Measurements from ENCODE around the gene DNAJB11. TPM values are rescaled to one million over a fixed set of nuclear protein-coding genes. Genes with fewer than 3 reads are reported as not detected.
"Not testable (repeated sequence)": the region's sequence is repeated elsewhere in the genome, so short reads cannot be mapped to it uniquely, and the experiment has no call there.

DNAJB11 gene
- total RNA-seq, 1 donor from 2014 or later = 71.2 TPM

DNA sequence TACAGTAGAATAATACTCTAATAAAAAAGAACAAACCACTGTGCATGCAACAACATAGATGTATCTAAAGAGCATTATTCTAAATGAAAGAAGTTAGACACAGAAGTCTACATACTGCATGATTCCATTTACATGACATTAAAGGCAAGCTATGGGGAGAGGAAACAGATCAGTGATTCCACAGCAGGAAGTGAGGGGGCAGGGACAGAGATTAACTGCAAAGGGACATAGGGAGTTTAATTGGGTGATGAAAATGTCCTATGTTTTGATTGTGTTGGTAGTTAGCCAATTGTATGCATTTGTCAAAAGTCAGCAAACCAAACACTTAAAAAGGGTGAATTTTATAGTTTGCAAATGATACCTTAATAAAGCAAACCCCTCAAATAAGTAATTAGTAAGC lies 40.1 kb upstream of the DNAJB11 start:
- no peak overlapping the region for H3K27ac Mint-ChIP-seq (ENCODE audit: unreplicated experiment)
- H3K9me3 Mint-ChIP-seq (ENCODE audit: unreplicated experiment) = no peaks in the 10 kb centered on the region
- peaks cover 8% of the 10 kb centered on the region for H3K27me3 Mint-ChIP-seq (ENCODE audit: unreplicated experiment)
- H3K4me3 Mint-ChIP-seq (ENCODE audit: unreplicated experiment) = no peak overlapping the region
- no peak for DNase-seq (ENCODE audit: low spot score)
- no peak for TF ChIP-seq CTCF (IDR thresholded peaks at IDR 0.05; ENCODE audit: unreplicated experiment)
- peaks cover 18% of the 10 kb centered on the region for H3K4me1 Mint-ChIP-seq (ENCODE audit: unreplicated experiment)
- H3K36me3 Mint-ChIP-seq (ENCODE audit: low read depth, unreplicated experiment) = no peaks in the 10 kb centered on the region

DNA sequence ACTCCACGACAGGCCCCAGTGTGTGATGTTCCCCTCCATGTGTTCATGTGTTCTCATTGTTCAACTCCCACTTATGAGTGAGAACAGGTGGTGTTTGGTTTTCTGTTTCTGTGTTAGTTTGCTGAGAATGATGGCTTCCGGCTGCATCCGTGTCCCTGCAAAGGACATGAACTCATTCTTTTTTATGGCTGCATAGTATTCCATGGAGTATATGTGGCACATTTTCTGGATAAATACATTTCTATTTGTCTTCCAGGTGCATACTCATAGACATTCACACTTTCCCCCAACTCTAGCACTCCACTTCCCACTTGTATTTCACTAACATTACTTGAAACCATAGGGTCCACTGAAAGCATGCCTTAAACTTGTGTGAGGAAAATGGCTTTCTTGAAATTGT lies 38.8 kb upstream of the DNAJB11 start:
- not testable (repeated sequence) for H3K9me3 Mint-ChIP-seq (ENCODE audit: unreplicated experiment); DNase-seq (ENCODE audit: low spot score); H3K27ac Mint-ChIP-seq (ENCODE audit: unreplicated experiment); H3K36me3 Mint-ChIP-seq (ENCODE audit: low read depth, unreplicated experiment); H3K4me3 Mint-ChIP-seq (ENCODE audit: unreplicated experiment); H3K27me3 Mint-ChIP-seq (ENCODE audit: unreplicated experiment)
- peaks cover 18% of the 10 kb centered on the region for H3K4me1 Mint-ChIP-seq (ENCODE audit: unreplicated experiment)

GRCh38 chr3:186532598-186533072 lies 37.9 kb upstream of the DNAJB11 start:
- Mint-ChIP-seq H3K9me3 (ENCODE audit: unreplicated experiment) (no peaks in the 10 kb centered on the region), H3K36me3 (ENCODE audit: low read depth, unreplicated experiment) (no peaks in the 10 kb centered on the region), H3K4me1 (ENCODE audit: unreplicated experiment) (peaks cover 18% of the 10 kb centered on the region), H3K4me3 (ENCODE audit: unreplicated experiment) (no peak overlapping the region), H3K27me3 (ENCODE audit: unreplicated experiment) (peaks cover 5% of the 10 kb centered on the region), H3K27ac (ENCODE audit: unreplicated experiment) (peak overlapping the region; percentile 26)
- no peak for DNase-seq (ENCODE audit: low spot score)
- TF ChIP-seq CTCF (IDR thresholded peaks at IDR 0.05; ENCODE audit: unreplicated experiment) = no peak

DNA sequence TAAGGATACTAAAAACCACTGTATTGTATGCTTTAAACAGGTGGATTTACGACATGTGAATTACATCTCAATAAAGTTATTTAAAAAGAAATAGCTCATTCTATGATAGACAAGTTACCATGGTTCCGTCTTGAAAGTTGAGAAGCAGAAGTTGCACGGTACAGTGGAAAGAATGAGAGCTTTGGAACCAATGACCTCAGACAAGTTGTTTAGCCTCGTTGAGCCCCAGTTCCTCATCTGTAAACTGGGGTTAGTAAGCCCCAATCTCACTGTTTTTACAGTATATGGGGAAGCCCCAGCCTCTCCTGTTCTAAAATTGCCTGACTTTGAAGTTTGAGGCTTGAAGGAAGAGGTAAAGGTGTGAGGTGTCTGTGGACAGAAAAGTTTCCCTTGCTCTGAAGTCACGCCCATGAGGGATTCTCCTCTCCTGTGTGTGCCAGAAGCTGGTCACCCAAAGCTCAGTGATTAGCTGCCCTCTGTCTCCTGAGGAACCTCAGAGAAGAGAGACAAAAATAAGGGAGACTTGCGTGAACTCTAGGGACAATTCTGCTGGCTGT lies 36.3 kb upstream of the DNAJB11 start:
- Mint-ChIP-seq H3K4me1 (ENCODE audit: unreplicated experiment) (peaks cover 12% of the 10 kb centered on the region), H3K36me3 (ENCODE audit: low read depth, unreplicated experiment) (no peaks in the 10 kb centered on the region), H3K4me3 (ENCODE audit: unreplicated experiment) (no peak overlapping the region), H3K27ac (ENCODE audit: unreplicated experiment) (no peak overlapping the region), H3K9me3 (ENCODE audit: unreplicated experiment) (no peaks in the 10 kb centered on the region), H3K27me3 (ENCODE audit: unreplicated experiment) (no peaks in the 10 kb centered on the region)
- TF ChIP-seq CTCF (IDR thresholded peaks at IDR 0.05; ENCODE audit: unreplicated experiment) = no peak
- DNase-seq (ENCODE audit: low spot score) = no peak

DNA sequence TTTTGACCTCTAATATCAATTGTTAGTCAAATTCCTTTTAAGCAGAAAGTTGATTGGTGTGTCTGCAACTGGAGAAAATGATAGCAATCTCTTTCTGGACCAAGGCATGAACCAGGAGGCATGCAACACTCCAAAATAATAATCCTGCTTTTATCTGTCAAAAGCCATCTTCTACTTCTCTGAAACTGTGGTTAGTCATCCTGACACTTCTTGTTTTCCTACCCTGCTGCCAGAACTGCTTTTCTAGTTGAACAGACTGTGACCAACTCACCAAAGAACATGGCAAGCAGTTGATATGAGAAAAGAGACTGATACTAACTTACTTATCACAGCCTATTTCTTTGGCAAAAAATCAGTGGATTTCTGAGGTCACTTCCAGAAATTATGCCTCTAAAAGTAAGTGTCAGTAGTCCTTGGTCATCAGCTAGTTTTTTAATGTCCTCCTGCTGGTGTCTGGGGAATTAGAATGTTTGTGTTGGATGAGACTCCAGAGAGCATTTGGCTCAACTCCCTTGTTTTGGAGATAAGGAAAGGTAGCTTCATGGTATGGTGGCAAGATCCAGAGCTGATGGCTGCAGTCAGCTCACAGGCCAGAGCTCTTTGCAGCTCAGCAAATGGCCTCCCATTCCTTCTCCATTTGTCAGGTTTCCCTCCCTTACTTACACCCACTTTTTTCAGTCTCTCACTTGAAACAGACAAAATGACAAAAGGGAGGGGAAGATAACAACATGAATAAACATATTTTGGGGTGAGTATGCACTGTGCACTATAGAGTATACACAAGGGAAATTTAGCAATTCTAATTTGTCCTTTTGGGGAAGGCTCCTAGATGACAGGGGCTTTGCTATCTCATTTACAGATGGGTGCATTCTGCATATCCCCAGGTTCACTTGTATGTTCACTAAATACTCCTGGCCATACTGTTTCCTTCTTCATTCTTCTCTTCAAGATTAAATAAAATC lies 33.4 kb upstream of the DNAJB11 start:
- Mint-ChIP-seq H3K27ac (ENCODE audit: unreplicated experiment) (no peak overlapping the region), H3K4me3 (ENCODE audit: unreplicated experiment) (no peak overlapping the region), H3K27me3 (ENCODE audit: unreplicated experiment) (no peaks in the 10 kb centered on the region), H3K4me1 (ENCODE audit: unreplicated experiment) (peaks cover 13% of the 10 kb centered on the region), H3K9me3 (ENCODE audit: unreplicated experiment) (no peaks in the 10 kb centered on the region), H3K36me3 (ENCODE audit: low read depth, unreplicated experiment) (no peaks in the 10 kb centered on the region)
- no peak for DNase-seq (ENCODE audit: low spot score)
- no peak for TF ChIP-seq CTCF (IDR thresholded peaks at IDR 0.05; ENCODE audit: unreplicated experiment)

Data from endothelial cell (in vitro differentiated cells).